HG03139 (cell line): ENCODE results near the gene CD302.
"Not testable (repeated sequence)": the region's sequence is repeated elsewhere in the genome, so short reads cannot be mapped to it uniquely, and the experiment has no call there.

Experiments used
- ATAC-seq: cut with Tn5 transposase; IDR thresholded peaks from one replicate; pipeline ENCODE4 v1.9.1; 2021; ENCODE audit not compliant: unreplicated experiment

The CD302 gene

GRCh38 chr2:159755014-159755413 is 43.0 kb downstream of the CD302 start:
- no peak for ATAC-seq

DNA sequence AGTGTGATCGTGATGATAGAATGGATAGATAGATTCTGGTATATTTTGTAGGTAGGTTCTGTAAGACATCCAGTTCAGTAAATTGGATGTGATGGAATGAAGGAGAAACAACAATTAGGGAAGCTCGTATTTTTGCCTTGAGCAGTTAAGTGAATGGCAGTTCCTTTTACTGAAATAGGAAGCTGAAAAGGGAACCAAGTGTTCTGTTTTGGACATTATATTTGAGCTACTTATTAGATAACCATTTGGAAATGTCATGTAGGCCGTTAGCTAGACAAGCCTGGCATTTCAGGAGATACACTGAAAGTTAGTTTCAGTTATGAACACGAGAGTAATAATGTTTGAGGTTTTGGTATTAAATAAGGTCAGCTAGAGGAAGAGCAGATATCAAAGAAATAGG is 44.2 kb downstream of the CD302 start:
- ATAC-seq = no peak

DNA sequence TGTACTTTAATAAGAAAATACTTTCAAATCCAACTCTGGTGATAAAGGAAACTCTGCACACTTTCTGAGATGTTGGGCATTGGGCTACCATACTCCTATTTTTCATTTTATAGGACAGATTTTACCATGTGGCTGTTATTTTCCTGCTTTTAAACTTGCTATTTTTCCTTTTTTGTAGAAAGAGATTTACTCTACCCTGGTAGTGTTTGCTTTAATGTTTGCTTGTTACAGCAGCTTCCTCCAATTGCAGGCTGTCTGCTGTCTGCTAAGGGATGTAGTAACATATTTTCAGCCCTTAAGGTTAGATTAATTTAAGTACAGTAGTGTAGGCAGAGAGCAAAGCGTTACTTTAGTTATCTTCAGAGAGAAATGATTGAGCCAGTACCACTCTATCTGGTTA is 47.1 kb downstream of the CD302 start:
- no peak for ATAC-seq

- ATAC-seq = no peak
Observed at GRCh38 chr2:159748089-159748488, 49.9 kb downstream of the CD302 start.

DNA sequence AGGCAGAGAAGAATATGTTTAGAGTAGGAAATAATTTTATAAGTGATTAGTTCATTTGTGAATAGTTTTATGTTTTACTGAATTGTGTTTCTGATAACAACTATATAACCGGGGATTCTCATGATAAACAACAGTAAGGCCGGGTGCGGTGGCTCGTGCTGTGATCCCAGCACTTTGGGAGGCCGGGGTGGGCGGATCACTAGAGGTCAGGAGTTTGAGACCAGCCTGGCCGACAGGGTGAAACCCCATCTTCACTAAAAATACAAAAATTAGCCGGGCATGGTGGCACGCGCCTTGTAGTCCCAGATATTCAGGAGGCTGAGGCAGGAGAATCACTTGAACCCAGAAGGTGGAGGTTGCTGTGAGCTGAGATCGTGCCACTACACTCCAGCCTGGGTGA is 52.8 kb downstream of the CD302 start:
- not testable (repeated sequence) for ATAC-seq

DNA sequence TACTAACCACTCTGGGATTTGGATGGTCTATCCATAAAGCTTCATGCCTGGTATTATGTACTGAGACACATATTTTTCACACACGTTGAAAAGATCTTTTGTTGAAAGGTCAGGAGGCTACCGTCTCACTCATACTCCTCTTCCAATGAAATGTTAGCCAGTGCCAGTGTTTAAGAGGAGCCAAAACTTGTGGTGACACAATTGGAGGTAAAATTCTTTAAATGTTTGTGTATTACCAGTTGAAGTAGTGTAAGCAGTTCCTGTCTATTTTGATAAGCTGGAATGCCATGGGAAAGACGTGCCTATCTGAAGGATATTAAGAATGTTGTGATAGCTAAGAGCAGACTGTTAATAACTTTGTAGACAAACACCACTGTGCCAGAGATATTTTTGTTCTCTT is 53.6 kb downstream of the CD302 start:
- no peak for ATAC-seq

DNA sequence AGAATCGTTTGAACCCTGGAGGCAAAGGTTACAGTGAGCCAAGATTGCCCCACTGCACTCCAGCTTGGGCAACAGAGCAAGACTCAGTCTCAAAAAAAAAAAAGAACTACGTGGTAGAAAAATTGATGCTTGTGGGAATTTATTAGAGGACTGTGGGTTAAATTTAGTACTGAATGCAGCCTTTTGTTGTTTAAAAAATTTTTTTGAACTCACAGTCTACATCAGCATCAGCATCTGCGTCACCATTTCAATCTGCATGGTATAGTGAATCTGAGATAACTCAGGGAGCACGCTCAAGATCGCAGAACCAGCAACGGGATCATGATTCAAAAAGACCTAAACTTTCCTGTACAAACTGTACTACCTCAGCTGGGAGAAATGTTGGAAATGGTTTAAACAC is 55.2 kb downstream of the CD302 start:
- no peak for ATAC-seq

- no peak for ATAC-seq
Observed at GRCh38 chr2:159738509-159739390, 59.3 kb downstream of the CD302 start.

DNA sequence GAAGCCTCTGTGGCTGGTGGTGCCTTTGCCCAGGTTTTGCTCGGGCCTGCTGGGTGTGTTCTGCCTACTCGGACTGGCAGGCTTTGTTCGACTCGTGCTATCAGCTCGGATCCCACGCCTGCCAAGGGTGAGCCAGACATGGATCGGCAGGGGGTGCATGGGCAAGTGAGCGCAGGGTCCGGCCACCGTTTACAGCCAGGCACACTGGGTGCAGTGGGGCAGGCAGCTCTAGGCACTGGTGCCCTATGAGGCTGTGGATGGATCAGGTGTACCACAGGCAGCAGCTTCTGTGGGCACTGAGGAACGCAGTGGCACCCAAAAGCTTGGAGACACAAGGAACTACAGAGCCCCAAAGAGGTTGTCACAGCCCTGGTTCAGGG is 60.1 kb downstream of the CD302 start:
- ATAC-seq = no peak

DNA sequence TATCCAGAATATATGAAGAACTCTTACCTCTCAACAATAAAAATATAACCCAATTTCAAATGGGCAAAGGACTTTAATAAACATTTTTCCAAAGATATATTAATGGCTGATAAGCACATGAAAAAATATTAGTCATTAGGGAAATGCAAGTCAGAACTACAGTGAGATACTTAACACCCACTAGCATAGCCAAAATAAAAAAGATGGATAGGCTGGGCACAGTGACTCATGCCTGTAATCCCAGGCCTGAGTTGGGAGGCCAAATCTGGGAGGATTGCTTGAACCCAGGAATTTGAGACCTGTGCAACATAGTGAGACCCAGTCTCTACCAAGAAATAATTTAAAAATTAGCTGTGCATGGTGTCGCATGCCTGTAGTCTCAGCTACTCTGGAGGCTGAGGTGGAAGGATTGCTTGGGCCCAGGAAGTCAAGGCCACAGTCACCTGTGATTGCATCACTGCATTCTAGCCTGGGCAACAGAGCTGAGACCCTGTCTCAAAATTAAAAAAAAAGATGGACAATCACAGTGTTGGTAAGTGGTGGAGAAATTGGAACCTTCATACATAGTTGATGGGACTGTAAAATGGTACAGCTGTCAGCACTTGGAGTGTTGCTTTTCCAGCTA is 60.6 kb downstream of the CD302 start:
- ATAC-seq = no peak

GRCh38 chr2:159736048-159736447 is 62.0 kb downstream of the CD302 start:
- no peak for ATAC-seq

- ATAC-seq = no peak
Observed at GRCh38 chr2:159735648-159736047, 62.4 kb downstream of the CD302 start.

- no peak for ATAC-seq
Observed at GRCh38 chr2:159728629-159729028, 69.4 kb downstream of the CD302 start.

GRCh38 chr2:159725713-159726112 is 72.3 kb downstream of the CD302 start:
- ATAC-seq = no peak

GRCh38 chr2:159724795-159725572 is 73.0 kb downstream of the CD302 start:
- ATAC-seq = not testable (repeated sequence)

GRCh38 chr2:159722580-159722979 is 75.4 kb downstream of the CD302 start:
- no peak for ATAC-seq

DNA sequence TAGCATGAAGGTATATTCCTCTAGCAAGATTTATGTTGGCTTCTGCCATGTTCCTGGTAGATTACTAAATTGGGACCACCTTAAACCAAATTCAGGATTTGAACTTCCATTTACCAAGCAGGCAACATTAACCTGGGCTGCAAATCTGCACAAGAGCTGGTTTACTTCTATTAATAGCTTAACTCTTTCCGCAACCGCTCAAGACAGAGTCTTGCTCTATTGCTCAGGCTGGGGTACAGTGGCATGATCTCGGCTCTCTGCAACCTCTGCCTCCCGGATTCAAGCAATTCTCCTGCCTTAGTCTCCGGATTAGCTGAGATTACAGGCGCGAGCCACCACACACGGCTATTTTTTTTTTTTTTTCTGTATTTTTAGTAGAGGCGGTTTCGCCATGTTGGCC is 77.3 kb downstream of the CD302 start:
- no peak for ATAC-seq
